ENCODE data around the gene POLD1. TPM values are rescaled to one million over a fixed set of nuclear protein-coding genes. Genes with fewer than 3 reads are reported as not detected.

The POLD1 gene
- total RNA-seq, 1 donor from 2014 or later = 12.6 TPM

GRCh38 chr19:50362656-50363424 lies 21.3 kb upstream of the POLD1 start:
- DNase-seq (ENCODE audit: low spot score in 2 of 2) = no peak
- no peak for FAIRE-seq

GRCh38 chr19:50365434-50366306 lies 18.5 kb upstream of the POLD1 start, which contains the start of gene NAPSA:
Gene NAPSA, minus strand, starts transcription at chr19:50365639. Its CDS starts 18 bp downstream, at chr19:50365621.
- no peak for DNase-seq (ENCODE audit: low spot score in 2 of 2)
- FAIRE-seq = no peak

GRCh38 chr19:50368649-50369570 lies 15.2 kb upstream of the POLD1 start:
- FAIRE-seq (no peak), DNase-seq (ENCODE audit: low spot score in 2 of 2) (peak; percentile 76 to 85)

GRCh38 chr19:50371914-50372475 lies 12.2 kb upstream of the POLD1 start:
- DNase-seq (ENCODE audit: low spot score in 2 of 2) (no peak), FAIRE-seq (no peak)

- no peak for FAIRE-seq
- peak; percentile 89 to 93 for DNase-seq (ENCODE audit: low spot score in 2 of 2)
Observed at GRCh38 chr19:50376166-50377050, 7.7 kb upstream of the POLD1 start, which contains the start of gene NR1H2. Gene NR1H2, plus strand, starts transcription at chr19:50376457. Its CDS starts 1,149 bp downstream, at chr19:50377606.

GRCh38 chr19:50377051-50377461 lies 7.1 kb upstream of the POLD1 start:
- FAIRE-seq (no peak), DNase-seq (ENCODE audit: low spot score in 2 of 2) (no peak)

- FAIRE-seq = no peak
Observed at GRCh38 chr19:50377517-50377916, 6.6 kb upstream of the POLD1 start.

GRCh38 chr19:50378169-50378862 lies 5.8 kb upstream of the POLD1 start:
- no peak for DNase-seq (ENCODE audit: low spot score in 2 of 2)
- FAIRE-seq = no peak

More at GRCh38 chr19:50377517-50377916, 6.6 kb upstream of the POLD1 start:
- DNase-seq (ENCODE audit: low spot score in 2 of 2) = no peak

- DNase-seq (ENCODE audit: low spot score in 2 of 2) (no peak), FAIRE-seq (no peak)
Observed at GRCh38 chr19:50378863-50379236, 5.3 kb upstream of the POLD1 start.

- DNase-seq (ENCODE audit: low spot score in 2 of 2) = no peak
- FAIRE-seq = no peak
Observed at GRCh38 chr19:50379602-50380001, 4.5 kb upstream of the POLD1 start.

GRCh38 chr19:50380137-50380536 lies 4.0 kb upstream of the POLD1 start:
- DNase-seq (ENCODE audit: low spot score in 2 of 2) (no peak), FAIRE-seq (no peak)

- no peak for FAIRE-seq
- no peak for DNase-seq (ENCODE audit: low spot score in 2 of 2)
Observed at GRCh38 chr19:50380751-50381151, 3.4 kb upstream of the POLD1 start.

GRCh38 chr19:50381881-50382729 lies 2.0 kb upstream of the POLD1 start:
- DNase-seq (ENCODE audit: low spot score in 2 of 2) (no peak), FAIRE-seq (no peak)

- no peak for DNase-seq (ENCODE audit: low spot score in 2 of 2)
- no peak for FAIRE-seq
Observed at GRCh38 chr19:50383001-50383851, 921 bp upstream of the POLD1 start.

- no peak for DNase-seq (ENCODE audit: low spot score in 2 of 2)
Observed at GRCh38 chr19:50384685-50385535, 763 bp downstream of the POLD1 start.

More at GRCh38 chr19:50384685-50385535, 763 bp downstream of the POLD1 start:
- FAIRE-seq = no peak

All from frontal cortex (tissue), 4 donors.